Stimulated activated CD8-positive, alpha-beta memory T cell treated with anti-CD3 and anti-CD28 coated beads, Interleukin-15, amount 100 ng/mL, for 1 hour (primary cell): ENCODE measurements around the gene PRSS21.

Experiments used
- DNase-seq: peaks from one replicate; pipeline ENCODE4 v3.0.0-alpha.2; 2020; ENCODE audit warnings: low read depth

The PRSS21 gene

DNA sequence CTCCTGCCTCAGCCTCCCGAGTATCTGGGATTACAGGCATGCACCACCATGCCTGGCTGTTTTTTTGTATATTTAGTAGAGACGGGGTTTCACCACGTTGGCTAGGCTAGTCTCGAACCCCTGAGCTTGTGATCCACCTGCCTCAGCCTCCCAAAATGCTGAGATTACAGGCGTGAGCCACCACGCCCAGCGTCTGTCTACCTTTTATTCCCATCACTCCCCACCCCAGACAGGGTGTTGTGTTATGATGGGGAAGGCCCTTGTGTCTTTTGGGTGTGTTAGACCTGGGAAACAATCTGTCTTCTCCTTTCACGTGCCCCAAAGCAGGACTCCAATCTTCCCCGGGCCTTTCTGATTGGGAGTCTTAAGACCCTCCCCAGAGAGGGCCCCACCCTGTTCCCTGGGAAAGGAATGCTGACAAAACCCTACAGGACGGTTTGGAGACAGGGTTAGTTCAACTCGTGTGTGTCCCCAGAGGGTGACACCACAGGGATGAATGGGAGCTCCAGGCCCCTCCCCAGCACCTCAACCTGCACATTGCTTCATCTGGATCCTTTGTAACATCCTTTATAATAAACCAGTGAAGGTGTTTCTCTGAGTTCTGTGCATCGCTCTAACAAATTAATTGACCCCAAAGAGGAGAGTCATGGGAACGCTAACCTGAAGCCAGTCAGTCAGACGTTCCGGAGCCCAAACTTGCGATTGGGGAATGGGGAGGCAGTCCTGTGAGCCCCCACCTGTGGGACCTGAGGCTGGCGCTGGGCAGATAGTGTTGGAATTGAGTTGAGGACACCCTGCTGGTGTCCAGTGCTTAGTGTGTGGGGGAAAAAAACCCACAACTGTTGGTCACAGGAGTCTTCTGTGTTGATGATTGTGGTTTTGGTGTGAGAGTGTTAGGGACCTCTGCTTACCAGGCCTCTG is 36.8 kb upstream of the PRSS21 start:
- DNase-seq, result no peak

DNA sequence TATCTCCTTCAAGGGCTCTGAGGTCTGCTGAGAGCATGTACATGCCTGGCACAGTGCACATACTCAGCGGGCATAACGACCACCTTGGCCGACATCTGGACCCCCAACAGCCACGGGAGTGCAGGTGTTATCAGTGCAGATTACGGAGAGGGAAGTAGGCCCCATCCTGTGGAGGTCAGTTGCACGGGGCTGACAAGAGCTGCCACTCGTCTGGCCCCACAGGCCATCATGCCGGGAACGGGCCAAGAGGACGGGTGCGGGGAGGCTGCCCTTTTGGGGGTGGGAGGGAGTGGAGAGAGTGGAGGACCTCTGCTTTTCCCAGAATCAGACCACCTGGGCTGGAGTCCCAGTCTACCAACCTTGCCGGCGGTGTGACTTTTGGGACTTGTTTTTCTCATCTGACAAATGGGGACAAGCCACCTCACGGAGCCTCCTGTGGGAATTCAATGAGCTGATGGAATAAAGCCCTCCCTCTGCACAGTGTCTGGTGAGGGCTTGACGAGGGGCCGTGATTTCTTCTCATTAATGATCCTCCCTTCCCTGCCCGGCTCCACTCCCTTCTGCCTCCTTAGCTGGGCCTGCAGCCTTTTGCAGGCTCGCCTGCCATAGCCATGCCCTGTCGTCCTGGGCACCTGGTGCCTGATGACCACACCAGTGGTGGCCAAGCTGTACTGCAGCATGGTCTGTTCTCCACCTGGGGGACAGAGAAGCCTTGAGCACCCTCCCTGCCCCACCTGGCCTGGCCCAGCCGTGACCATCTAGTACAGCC is 34.3 kb upstream of the PRSS21 start:
- no peak for DNase-seq

DNA sequence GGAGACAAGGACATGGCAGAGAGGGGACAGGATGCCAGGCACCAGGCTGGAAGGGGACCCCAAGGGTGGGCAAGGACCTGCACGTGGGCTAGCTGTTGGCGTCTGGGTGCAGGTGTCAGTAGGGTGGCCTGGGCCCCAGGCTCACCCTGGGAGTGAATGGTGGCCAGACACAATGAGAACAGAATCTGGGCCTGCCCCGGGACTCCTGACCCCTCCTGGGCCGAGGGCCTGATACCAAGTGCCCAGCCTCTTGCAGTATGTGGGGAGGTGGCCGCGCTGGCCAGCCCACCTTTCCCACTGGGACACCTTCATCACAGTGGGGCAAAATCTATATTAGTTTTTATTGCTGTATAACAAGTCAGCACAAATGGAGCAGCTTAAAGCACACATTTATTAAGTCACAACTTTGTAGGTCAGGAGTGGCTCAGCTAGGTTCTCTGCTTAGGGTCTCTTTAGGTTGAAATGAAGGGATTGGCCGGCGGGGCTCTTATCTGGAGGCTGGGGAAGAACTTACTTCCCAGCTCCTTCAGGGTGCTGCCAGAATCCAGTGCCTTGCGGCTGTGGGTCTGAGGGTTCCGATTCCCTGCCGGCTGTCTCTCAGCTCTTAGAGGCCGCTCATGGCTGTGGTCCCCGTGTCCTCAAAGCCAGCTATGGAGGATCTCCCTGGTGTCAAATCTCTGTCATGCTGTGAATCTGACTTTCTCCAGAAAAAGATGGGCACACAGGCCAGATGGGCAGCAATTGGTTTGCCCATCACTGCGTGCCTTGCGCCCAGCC is 33.3 kb upstream of the PRSS21 start:
- no peak for DNase-seq

DNA sequence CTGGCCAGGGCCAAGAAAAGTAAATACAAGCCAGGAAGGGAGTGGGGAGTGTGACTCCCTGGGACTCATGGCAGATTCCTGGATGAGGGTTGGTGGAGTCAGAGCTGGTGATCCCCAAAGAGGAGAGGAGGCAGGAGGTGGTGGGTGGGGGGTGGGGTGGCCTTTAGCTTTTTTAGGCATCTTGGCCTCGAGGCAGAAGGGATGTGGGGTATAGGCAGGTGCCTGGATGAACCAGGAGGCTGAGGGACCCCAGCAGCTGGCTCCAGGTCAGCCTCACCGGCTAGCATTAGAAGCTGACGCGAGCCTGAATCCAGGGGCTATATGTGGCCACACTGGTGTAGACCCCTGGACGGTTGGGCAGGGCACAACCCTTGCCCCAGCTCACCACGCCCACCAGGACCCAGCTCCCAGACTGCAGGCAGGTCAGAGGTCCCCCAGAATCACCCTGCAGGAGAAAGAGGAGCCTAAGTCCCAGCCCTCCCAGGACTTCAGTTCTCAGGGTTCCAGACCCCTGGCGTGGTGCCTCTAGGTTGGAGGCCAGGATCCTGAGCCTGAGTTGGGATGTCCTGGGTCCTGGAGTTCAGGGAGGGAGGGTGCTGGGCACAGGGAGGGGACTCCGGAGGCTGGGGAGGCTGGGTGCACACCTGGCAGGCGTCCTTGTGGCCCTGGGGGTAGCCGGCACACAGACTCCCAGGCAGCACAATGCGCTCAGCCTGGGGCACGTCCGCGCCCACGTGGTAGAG is 32.5 kb upstream of the PRSS21 start:
- no peak for DNase-seq

GRCh38 chr16:2785101-2785991 is 31.7 kb upstream of the PRSS21 start:
- no peak for DNase-seq

DNA sequence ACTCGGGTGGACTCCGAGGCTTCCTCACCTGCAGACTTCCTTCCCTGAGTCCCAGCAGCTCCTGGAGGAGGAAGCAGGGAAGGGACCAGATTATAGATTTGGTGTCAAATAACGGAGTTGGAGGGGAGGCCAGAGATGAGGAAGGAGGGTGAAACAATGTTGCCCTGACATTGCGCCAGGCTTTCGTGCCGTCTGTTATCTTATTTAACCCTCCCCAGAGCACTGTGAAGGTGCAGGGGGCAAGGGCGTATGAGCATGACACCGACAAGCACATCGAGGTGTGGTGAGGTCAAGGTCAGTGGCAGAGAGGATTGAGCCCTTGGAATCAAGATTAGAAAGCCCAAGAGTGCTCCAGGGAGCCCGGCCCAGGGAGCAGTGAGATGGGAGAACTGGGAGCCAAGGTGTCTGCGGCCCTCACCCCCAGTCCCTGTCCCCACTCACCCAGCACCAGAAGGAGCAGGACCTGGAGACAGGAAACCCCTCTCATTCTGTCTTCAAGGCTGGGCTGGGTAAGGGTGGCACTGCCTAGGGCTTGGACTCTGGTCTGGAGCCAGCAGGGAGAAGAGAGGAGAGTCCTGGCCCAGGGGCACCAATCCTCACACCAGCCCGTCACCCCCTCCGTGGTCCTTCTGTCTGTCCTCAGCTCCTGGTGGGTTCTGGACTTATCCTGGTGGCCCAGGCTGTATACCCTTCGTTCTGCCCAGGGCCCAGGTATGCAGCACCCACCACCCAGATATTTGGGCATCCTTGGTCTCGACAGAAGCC is 30.8 kb upstream of the PRSS21 start:
- no peak for DNase-seq

DNA sequence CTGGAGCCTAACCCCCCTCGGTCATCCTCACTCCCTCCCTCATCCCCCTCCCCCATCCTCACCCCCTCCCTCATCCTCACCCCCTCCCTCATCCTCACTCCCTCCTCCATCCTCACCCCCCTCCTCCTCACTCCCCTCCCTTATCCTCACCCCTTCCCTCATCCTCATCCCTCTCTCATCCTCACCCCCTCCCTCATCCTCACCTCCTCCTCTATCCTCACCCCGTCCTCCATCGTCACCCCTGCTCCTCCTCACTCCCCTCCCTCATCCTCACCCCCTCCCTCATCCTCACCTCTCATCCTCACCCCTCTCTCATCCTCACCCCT is 30.2 kb upstream of the PRSS21 start:
- DNase-seq, result no peak

- DNase-seq, result no peak
These were observed 29.6 kb upstream of the PRSS21 start, which contains the start of gene PRSS33 for GRCh38 chr16:2787406-2787805. PRSS33 (minus strand) TSS chr16:2787560; CDS start chr16:2786547, 1,013 bp downstream.

GRCh38 chr16:2787961-2788360 is 29.1 kb upstream of the PRSS21 start:
- no peak for DNase-seq

- no peak for DNase-seq
These were observed 26.4 kb upstream of the PRSS21 start for GRCh38 chr16:2790631-2791030.

- DNase-seq, result no peak
These were observed 25.9 kb upstream of the PRSS21 start for GRCh38 chr16:2791174-2791573.

DNA sequence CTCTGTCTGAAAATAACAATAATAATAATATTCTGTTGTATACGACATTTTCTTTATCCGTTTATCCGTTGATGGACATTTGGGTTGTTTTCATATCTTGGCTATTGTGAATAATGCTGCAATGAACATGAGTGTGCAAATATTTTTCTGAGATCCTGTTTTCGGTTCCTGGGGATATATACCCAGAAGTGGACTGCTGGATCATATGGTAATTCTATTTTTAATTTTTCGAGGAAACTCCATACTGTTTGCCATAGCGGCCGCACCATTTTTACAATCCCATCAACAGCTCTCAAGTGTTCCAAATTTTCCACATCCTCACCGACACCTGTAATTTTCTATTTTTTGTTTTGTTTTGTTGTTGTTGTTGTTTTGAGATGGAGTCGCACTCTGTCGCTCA is 24.1 kb upstream of the PRSS21 start:
- no peak for DNase-seq

DNA sequence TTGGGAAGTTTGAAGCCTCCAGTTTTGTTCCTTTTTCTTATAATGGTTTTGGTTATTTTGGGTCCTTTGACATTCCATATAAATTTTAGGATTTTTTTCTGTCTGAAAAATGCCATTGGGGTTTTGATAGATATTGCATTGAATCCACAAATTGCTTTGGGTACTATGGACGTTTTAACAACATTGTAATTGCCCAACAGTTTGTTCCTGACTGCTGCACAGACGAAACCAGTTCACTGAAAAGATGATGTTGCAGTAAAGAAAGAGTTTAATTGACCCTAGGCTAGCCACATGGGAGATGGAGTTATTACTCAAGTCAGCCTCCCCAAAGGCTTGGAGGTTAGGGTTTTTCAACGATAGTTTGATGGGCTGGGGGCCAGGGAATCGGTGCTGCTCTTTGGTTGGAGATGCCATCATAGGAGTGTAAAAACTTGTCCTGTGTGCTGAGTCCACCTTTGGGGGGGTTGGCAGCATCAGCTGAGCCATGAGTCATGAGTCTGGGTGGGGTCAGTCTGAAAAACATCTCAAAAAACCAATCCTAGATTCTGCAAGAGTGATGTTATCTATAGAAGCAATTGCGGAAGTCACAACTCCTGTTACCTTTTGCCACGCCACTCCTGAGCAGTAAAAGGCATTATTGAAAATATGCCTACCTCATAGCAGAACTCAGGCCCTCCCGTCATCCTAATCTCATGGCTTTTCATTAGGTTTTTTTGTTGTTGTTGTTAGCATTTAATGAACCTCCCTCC is 21.5 kb upstream of the PRSS21 start:
- DNase-seq, result no peak

GRCh38 chr16:2798723-2799204 is 18.3 kb upstream of the PRSS21 start:
- no peak for DNase-seq

- DNase-seq, result no peak
These were observed 17.7 kb upstream of the PRSS21 start for GRCh38 chr16:2799205-2799858.

GRCh38 chr16:2799859-2800226 is 17.2 kb upstream of the PRSS21 start:
- DNase-seq, result no peak

DNA sequence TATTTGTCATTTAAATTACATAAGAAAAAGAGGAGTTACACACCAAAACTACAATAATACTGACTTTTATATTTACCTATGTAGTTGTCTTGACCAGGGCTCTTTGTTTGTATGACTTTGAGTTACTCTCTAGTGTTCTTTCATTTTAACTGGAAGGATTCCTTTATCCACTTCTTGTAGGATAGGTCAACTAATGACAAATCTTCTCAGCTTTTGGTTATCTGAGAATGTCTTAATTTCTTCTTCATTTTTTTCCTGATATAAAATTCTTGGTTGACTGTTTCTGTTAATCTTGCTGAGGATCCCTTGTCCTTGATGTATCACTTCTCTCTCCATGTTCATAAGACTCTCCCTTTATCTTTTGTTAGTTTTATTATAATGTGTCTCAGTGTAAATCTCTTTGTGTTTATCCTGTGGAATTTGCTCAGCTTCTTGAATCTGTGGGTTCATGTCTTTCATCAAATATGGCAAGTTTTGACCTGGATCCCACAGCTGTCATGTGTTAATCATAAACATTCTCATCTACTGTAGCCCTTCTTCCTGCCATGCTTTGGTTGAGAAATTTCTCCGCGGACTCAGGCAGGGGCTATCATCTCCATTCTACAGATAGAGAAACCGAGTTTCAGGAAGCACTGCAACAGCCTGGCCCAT is 13.4 kb upstream of the PRSS21 start:
- no peak for DNase-seq

DNA sequence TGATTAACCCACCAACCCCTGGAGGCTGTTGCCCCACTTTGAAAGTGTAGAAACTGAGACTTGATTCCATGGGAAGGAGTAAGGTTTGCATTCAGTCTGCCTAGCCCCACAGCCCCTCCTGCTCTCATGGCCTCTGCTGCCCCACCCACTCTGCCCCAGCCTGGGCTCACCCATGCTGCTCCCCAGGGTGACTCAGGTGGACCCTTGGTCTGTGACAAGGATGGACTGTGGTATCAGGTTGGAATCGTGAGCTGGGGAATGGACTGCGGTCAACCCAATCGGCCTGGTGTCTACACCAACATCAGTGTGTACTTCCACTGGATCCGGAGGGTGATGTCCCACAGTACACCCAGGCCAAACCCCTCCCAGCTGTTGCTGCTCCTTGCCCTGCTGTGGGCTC is 12.3 kb upstream of the PRSS21 start:
- DNase-seq, result no peak
